Dendritic cell treated with granulocyte-macrophage colony-stimulating factor and Interleukin-4, amounts not matched to agents 40 ng/mL and 50 ng/mL, for 4 days (primary cell): ENCODE data around the gene ST6GALNAC6.

Experiments used
- H3K27ac Mint-ChIP-seq: one replicate; pipeline ENCODE4 v1.8.0; 2022; ENCODE audit warnings: mild to moderate bottlenecking, mixed read lengths
- H3K27me3 Mint-ChIP-seq: one replicate; pipeline ENCODE4 v1.8.0; 2022; ENCODE audit warnings: mild to moderate bottlenecking, mixed read lengths
- H3K36me3 Mint-ChIP-seq: one replicate; pipeline ENCODE4 v1.8.0; 2022; ENCODE audit warnings: low read depth, mixed read lengths
- H3K4me1 Mint-ChIP-seq: one replicate; pipeline ENCODE4 v1.8.0; 2022; ENCODE audit warnings: low read depth, mixed read lengths
- H3K4me3 Mint-ChIP-seq: one replicate; pipeline ENCODE4 v1.8.0; 2022; ENCODE audit warnings: mild to moderate bottlenecking, moderate library complexity, mixed read lengths
- H3K9me3 Mint-ChIP-seq: one replicate; pipeline ENCODE4 v1.8.0; 2022; ENCODE audit warnings: mixed read lengths
- intact Hi-C: fragments of 100-400 bp; cut with micrococcal nuclease; formaldehyde crosslinking; loops from one replicate; pipeline ENCODE4 v1.15.0; 2022

Gene ST6GALNAC6

DNA sequence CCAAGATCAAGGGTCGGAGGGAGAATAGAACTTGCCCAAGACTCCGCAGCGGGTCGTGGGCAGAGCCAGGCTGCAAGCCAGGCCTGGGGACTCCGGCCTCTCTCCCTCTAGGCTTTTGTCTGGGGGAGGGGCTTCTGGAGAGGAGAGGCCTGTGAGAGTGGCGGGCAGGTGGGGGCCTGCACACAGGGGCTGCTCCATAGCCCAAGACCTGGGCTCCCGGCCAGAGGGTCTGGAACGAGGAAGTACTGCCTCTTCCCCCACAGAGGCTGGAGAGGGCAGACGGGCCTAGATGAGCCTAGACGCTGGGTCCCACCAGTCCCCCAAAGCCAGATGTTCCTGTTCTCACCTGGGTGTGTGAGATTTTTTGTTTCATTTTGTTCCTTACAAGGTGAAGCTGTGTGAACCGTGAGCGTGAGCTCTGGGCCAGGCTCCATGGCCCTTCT lies 5.2 kb upstream of the ST6GALNAC6 start:
- intact Hi-C loops: no loop called here
- Mint-ChIP-seq H3K4me1 (peaks cover 55% of the 10 kb centered on the region), H3K9me3 (no peaks in the 10 kb centered on the region), H3K27ac (peak overlapping the region; percentile 95), H3K27me3 (no peaks in the 10 kb centered on the region), H3K36me3 (peaks cover 14% of the 10 kb centered on the region), H3K4me3 (peak overlapping the region; percentile 46)

DNA sequence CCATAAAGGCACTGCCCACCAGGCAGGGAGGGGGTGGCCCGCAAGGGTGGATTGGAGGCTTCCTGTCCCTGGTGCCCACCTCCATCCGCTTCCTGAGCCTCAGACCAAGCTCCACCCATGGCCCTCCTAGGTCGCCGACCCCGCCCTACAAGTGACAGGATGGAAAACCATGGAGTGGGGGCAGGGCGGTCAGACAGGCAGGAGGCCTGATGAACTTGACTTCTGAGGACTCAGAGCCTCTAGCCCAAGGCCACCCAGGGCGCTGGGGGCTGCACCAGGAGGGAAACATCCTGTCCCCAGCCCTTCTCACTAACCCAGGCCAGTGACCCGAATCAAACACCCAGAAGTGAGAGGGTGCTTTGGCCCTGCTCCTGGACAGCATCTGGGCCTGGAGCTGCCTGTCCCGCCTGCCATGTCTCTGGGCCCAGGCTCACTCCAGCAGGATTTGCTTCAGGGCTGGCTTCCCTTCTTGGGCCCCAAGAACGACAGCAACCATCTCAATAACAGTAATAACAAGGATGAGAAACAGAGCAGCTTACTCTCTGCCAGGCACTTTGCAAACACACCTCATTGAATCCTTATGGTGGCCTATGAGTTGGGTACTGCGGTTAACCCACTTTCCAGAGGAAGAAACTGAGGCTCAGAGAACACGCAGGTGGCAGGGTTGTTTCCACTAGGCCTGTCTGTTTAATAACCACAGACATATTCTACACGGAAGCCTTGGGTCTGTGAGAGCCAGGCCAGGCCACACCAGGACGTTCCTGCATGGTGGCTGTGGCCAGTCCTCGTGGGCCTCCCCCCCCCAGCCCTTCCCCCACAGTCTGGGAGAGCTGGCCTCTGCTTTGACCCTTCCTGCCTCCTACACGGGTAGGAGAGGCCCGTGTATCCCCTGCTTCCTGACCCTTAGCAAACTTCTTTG lies 4.4 kb upstream of the ST6GALNAC6 start:
- H3K4me3 Mint-ChIP-seq: peak overlapping the region; percentile 46
- H3K4me1 Mint-ChIP-seq: peaks cover 56% of the 10 kb centered on the region
- no peaks in the 10 kb centered on the region for H3K27me3 Mint-ChIP-seq
- no peaks in the 10 kb centered on the region for H3K9me3 Mint-ChIP-seq
- H3K27ac Mint-ChIP-seq: peak overlapping the region; percentile 95
- H3K36me3 Mint-ChIP-seq: peaks cover 10% of the 10 kb centered on the region
- intact Hi-C loops: no loop called here

DNA sequence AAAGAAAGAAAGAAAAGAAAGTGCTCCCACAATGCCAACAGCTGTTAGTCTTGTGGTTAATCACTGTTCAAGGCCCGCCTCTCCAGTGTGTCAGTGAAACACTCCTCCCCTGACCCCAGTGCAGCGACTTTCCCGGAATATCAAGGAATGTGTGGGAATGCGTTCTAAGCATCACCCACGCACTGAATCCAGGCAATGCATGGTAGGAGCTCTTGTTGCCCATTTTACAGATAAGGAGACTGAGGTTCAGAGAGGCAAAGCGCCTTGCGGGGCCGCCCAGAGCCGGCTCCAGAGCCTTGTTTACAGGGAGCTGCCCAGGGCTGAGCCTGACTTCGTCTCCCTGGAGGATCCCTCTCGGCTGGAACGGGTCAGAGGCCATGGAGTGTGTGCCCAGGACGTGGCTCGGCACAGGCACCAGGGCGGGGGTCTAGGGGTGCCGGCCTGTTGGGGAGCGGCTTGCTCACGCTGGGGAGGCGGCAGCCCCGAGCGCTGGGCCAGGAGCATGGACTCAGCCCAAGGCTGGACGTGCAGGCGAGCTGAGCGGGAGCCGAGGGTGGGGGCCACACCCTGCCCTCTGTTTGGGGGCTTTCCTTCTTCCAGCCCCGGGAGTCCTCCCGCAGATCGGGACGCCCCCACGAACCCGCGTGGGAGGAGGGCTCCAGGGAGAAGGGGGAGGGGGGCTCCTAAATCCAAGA lies 823 bp downstream of the ST6GALNAC6 start:
- Mint-ChIP-seq H3K4me1 (peaks cover 47% of the 10 kb centered on the region), H3K4me3 (peak overlapping the region; percentile 79), H3K27ac (peak overlapping the region; percentile 78), H3K9me3 (peaks cover 23% of the 10 kb centered on the region), H3K27me3 (no peaks in the 10 kb centered on the region), H3K36me3 (peaks cover 41% of the 10 kb centered on the region)
- intact Hi-C loops: no loop called here

DNA sequence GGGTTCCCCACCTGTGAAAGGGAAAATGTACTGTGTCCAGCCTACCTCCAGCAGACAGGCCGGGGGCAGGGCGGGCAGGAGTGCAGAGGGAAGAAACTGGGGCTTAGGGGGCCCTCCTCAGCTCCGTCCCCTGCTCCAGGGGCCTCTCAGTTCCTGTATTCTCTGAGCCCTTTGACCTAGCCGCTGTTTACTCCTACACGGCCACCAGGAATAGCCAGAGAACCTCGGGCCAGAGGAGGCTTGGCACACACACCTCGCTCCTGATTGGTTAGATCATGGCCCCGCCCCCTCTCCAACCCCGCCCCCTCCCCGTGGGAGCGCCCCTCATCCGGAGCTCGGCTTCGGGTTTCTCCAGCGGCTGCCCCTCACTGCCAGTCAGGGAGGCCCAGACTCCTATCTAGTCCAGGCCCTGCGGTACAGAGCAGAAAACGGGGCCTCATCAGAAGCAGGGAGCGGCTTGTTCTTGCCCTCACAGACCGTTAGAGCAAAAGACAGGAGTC lies 2.2 kb downstream of the ST6GALNAC6 start:
- H3K4me1 Mint-ChIP-seq: peaks cover 39% of the 10 kb centered on the region
- peaks cover 33% of the 10 kb centered on the region for H3K9me3 Mint-ChIP-seq
- no peaks in the 10 kb centered on the region for H3K27me3 Mint-ChIP-seq
- H3K4me3 Mint-ChIP-seq: peak overlapping the region; percentile 40
- intact Hi-C loops: no loop called here
- H3K36me3 Mint-ChIP-seq: peaks cover 54% of the 10 kb centered on the region
- H3K27ac Mint-ChIP-seq: peak overlapping the region; percentile 59

DNA sequence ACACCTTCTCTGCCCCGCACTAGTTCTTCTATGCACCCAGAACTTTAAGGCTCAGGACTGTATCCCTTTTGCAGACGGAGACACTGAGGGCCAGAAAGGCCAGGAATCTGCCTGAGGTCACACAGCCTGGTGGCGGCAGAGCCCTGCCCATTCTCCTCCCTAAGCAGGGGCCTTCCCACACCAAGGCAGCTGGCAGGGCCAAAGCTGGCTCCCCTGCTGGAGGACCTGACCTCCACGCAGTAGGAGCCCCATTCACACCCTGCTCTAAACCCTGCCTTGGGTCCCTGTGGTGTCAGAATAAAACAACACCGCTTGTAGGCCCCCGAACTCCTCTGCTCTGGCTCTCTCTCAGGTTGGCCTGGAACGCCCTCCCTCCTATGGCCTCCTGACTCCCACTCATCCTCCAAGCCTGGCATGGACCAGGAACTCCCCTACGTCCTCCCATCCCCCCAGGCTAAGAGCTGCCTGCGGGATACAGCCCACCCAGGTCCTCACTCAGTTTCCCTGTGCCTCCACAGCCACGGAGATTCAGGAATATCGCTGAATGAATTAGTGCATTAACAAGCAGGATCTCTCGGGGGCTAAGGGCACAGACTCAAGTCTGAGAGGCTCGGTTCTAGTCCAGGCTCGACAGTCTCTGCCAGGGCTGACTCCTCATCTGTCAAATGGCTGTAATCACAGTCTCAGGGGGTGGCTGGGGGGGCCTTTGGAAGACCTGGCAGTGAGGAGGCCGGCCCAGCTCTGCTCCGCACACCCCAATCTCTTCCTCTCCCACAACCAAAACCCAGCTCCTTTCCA lies 2.8 kb downstream of the ST6GALNAC6 start:
- Mint-ChIP-seq H3K36me3 (peaks cover 58% of the 10 kb centered on the region), H3K27ac (peak overlapping the region; percentile 59), H3K4me3 (peak overlapping the region; percentile 40), H3K4me1 (peaks cover 37% of the 10 kb centered on the region), H3K27me3 (no peaks in the 10 kb centered on the region), H3K9me3 (peaks cover 33% of the 10 kb centered on the region)
- intact Hi-C loops: no loop called here

DNA sequence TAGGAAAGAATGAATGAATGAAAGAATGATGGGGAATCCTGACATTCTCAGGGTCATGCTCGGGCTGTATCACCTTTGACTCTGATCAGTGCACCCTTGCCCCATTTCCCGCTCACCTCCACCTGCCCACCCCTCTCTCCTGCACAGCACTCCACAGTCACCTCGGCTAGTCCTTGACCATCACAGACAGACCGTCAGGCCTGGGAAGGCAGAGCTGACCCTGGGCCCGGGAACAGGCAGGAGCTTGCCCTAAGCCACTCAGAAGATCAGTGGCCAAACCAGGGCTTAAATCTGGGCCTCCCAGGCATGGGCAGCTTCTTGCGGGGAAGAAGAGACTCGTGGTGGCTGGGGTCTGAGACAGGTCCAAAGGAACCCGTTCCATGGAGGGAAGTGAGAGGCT lies 3.6 kb downstream of the ST6GALNAC6 start:
- peaks cover 66% of the 10 kb centered on the region for H3K36me3 Mint-ChIP-seq
- peaks cover 33% of the 10 kb centered on the region for H3K9me3 Mint-ChIP-seq
- H3K27ac Mint-ChIP-seq: no peak overlapping the region
- no peak overlapping the region for H3K4me3 Mint-ChIP-seq
- no peaks in the 10 kb centered on the region for H3K27me3 Mint-ChIP-seq
- peaks cover 42% of the 10 kb centered on the region for H3K4me1 Mint-ChIP-seq
- intact Hi-C loops: no loop called here

DNA sequence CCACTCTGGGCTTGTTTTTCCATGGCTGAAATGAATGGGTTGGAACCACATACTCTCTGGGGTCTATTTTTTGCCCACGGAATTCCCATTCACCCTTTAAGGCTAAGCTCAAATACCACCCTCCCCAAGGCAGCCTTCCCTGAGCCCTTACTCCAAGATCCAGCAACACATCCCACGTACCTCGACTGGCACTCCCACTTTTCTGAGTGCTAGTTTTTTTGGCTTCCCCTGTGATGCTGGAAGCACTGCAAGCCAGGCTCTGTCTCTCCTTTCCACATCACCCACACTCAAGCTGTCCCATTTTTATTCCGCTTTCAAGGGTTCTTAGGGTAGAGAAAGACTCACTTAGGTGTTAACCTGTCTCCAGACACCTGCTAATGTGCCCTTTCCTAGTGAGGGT lies 6.0 kb downstream of the ST6GALNAC6 start:
- intact Hi-C loops: no loop called here
- H3K36me3 Mint-ChIP-seq: peaks cover 81% of the 10 kb centered on the region
- H3K4me1 Mint-ChIP-seq: peaks cover 32% of the 10 kb centered on the region
- no peaks in the 10 kb centered on the region for H3K27me3 Mint-ChIP-seq
- H3K4me3 Mint-ChIP-seq: no peak overlapping the region
- H3K27ac Mint-ChIP-seq: no peak overlapping the region
- H3K9me3 Mint-ChIP-seq: peaks cover 33% of the 10 kb centered on the region

DNA sequence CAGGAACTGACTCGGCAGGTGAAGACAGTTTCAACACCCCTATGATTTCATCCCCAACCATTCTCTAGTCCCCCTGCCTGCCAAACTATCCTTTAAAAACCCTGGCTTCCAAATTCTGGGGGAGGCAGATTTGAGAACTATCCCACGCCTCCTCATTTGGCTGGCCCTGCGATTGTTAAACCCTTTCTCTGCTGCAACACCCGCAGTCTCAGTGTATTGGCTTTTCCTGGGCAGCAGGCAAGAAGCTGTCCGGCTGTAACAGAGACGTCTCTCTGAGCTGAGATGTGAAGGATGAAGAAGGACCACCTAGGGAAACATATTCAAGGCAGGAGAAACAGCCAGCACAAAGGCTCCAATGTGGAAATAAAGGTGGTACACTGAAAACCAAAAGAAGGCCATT lies 6.6 kb downstream of the ST6GALNAC6 start:
- no peaks in the 10 kb centered on the region for H3K27me3 Mint-ChIP-seq
- peaks cover 86% of the 10 kb centered on the region for H3K36me3 Mint-ChIP-seq
- no peak overlapping the region for H3K27ac Mint-ChIP-seq

DNA sequence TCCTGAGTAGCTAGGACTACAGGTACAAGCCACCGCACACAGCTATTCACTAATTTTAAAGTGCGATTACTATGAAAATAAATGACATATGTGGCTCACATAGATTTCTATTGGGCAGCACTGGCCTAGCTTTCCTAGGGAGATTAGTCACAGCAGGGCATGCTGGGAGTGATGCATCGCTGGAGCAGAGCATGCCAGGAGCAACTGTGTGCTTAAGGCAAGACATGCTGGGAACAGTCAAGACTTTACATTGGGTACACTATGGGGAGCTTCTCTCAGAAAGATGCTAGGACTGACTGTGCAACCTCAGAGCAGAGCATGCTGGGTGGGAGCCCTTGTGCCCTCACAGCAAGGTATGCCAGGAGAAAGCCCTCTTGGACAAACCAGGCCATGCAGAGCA lies 9.3 kb downstream of the ST6GALNAC6 start:
- Mint-ChIP-seq H3K27me3 (no peaks in the 10 kb centered on the region), H3K4me1 (peaks cover 6% of the 10 kb centered on the region), H3K36me3 (peaks cover 92% of the 10 kb centered on the region), H3K27ac (no peak overlapping the region), H3K4me3 (no peak overlapping the region), H3K9me3 (peaks cover 25% of the 10 kb centered on the region)
- intact Hi-C loops: no loop called here

More for the DNA sequence above, 6.6 kb downstream of the ST6GALNAC6 start:
- peaks cover 27% of the 10 kb centered on the region for H3K4me1 Mint-ChIP-seq
- H3K4me3 Mint-ChIP-seq: no peak overlapping the region
- intact Hi-C loops: no loop called here
- H3K9me3 Mint-ChIP-seq: peaks cover 33% of the 10 kb centered on the region

DNA sequence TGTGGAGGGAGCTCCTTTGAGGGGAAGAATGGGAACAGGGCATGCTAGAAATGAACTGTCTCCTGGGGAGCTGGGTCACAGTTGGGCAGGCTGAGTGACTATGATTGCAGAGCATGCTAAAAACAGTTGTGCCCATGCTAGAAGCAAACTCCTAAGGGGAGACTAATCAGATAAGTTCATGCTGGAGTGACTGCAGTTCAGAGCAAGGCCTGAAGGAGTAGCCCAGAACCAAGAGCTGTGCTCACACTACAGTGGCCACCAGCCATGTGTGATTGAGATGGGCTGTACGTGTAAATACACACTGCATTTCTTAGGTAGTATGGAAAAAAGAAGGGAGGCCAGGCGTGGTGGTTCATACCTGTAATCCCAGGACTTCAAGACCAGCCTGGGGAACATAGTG lies 11.6 kb downstream of the ST6GALNAC6 start:
- Mint-ChIP-seq H3K27ac (no peak overlapping the region), H3K36me3 (peaks cover 92% of the 10 kb centered on the region), H3K4me3 (no peak overlapping the region), H3K4me1 (peaks cover 20% of the 10 kb centered on the region), H3K27me3 (peaks cover 2% of the 10 kb centered on the region), H3K9me3 (peaks cover 3% of the 10 kb centered on the region)
- intact Hi-C loops: no loop called here

DNA sequence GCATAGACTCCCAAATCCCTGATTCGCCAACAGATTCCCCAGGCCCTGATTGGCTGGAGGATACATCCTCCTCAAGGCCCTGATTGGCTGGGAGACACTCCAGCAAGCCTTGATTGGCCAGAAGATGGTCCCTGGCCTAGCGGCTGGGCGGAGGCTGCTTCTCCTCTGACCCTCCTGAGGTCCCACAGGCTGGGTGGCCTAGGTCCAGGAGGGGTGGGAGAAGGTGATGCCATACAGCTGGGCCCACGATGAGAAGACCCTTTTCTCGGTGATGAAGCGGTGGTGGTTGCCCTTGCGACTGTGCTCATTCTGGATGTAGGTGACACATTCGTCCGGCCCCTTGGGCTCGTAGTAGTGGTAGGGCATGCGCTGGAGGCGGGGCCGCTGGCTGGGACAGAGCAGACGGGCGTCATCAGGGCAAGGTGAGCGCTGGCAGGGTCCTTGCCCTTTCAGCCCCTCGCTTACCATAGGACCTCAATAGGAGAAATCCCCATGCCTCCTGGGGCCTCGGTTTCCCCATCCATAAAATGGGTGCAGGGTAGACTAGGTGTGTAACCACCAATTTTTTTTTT lies 12.9 kb downstream of the ST6GALNAC6 start:
- Mint-ChIP-seq H3K27ac (no peak overlapping the region), H3K4me3 (no peak overlapping the region), H3K4me1 (peaks cover 29% of the 10 kb centered on the region)

DNA sequence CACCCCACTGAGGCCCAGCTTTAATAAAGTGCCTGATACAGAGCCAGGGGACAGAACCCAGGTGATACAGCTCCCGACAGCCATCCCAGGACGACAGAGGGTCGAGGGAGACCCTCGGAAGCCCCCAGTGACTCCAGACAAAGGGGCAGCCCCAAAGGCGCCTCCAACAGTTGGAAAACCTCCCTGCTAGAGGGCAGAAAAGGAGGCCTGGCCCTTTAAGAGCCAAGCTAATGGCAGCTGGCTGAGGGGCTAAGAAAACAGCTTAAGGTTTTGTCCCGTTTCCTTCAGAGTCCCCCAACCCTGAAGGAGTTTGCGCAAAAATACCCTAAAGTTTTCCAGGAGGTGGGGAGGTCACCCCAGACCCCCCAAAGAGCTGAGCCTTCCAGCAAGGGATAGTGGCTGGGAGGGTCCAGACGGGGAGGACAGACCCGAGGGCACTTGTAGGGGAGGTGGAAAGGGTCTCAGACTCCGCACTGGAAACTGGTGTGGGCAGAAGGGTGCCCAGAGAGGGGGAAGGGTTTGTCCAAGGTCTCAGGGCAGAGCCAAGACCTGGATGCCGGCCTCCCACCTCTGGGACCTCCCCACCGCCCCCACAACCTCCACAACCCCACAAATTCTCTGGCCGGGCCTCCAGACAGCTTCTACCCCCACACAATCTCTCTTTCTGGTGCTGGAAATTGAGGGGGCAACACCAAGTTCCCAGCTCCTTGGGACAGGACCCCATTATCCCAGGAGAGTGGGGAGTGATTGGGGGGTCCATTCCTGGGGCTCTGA lies 13.7 kb downstream of the ST6GALNAC6 start:
- peaks cover 31% of the 10 kb centered on the region for H3K4me1 Mint-ChIP-seq
- H3K27me3 Mint-ChIP-seq: peaks cover 3% of the 10 kb centered on the region
- peaks cover 76% of the 10 kb centered on the region for H3K36me3 Mint-ChIP-seq
- intact Hi-C loops: no loop called here
- H3K4me3 Mint-ChIP-seq: no peak overlapping the region
- no peak overlapping the region for H3K27ac Mint-ChIP-seq
- H3K9me3 Mint-ChIP-seq: no peaks in the 10 kb centered on the region

More for the DNA sequence above, 12.9 kb downstream of the ST6GALNAC6 start:
- Mint-ChIP-seq H3K9me3 (no peaks in the 10 kb centered on the region), H3K27me3 (peaks cover 3% of the 10 kb centered on the region), H3K36me3 (peaks cover 84% of the 10 kb centered on the region)
- intact Hi-C loops: no loop called here
